T47D (cell line): ENCODE results near the gene RPS27A.
"Not testable (repeated sequence)": the region's sequence is repeated elsewhere in the genome, so short reads cannot be mapped to it uniquely, and the experiment has no call there.

Experiments
- DNase-seq, 2 experiments: peaks; one replicate each; pipeline versions ENCODE4 v3.0.0 to v3.0.0-alpha.2; 2011 to 2012; ENCODE audit warnings: low read depth in 1 of 2, low spot score in 1 of 2
- JUND ChIP-seq: IDR thresholded peaks from 2 replicates; pipeline ENCODE4 v1.6.1; 2012; ENCODE audit warnings: low read depth
- in situ Hi-C: cut with HindIII; loops from 2 replicates; pipeline ENCODE4 v1.10.0; 2016; ENCODE audit warnings: low sequenced_read_pairs, low pct_unique_long_range_greater_than_20kb

Gene RPS27A

GRCh38 chr2:55232084-55232862 lies at the start of gene RPS27A, which contains the start of gene CLHC1:
Gene RPS27A (plus strand): TSS chr2:55232688. CDS start chr2:55232825, 137 bp downstream.
Gene CLHC1 (minus strand): TSS chr2:55232293. CDS start chr2:55222411, 9,882 bp downstream.
- DNase-seq = peak; percentile 68 to 96
- in situ Hi-C loops = no loop called here
- no peak for TF ChIP-seq JUND

GRCh38 chr2:55186837-55187236 lies 45.7 kb upstream of the RPS27A start:
- in situ Hi-C loops, DNase-seq: not testable (repeated sequence)

GRCh38 chr2:55191888-55192287 lies 40.6 kb upstream of the RPS27A start:
- DNase-seq, in situ Hi-C loops: not testable (repeated sequence)

GRCh38 chr2:55196526-55196925 lies 36.0 kb upstream of the RPS27A start:
- in situ Hi-C loops = no loop called here

GRCh38 chr2:55200416-55200815 lies 32.1 kb upstream of the RPS27A start:
- no peak for TF ChIP-seq JUND
- in situ Hi-C loops = no loop called here
- DNase-seq = no peak

More at GRCh38 chr2:55196526-55196925, 36.0 kb upstream of the RPS27A start:
- DNase-seq = no peak
- TF ChIP-seq JUND = no peak

- no peak for DNase-seq
- TF ChIP-seq JUND = no peak
- in situ Hi-C loops = no loop called here
Measured at GRCh38 chr2:55204536-55204935, 28.0 kb upstream of the RPS27A start.

- TF ChIP-seq JUND = no peak
- no peak for DNase-seq
- in situ Hi-C loops = no loop called here
Measured at GRCh38 chr2:55204950-55205349, 27.5 kb upstream of the RPS27A start.

GRCh38 chr2:55213822-55214221 lies 18.7 kb upstream of the RPS27A start:
- in situ Hi-C loops = no loop called here
- no peak for TF ChIP-seq JUND
- DNase-seq = no peak

- in situ Hi-C loops = no loop called here
- TF ChIP-seq JUND = no peak
- DNase-seq = no peak
Measured at GRCh38 chr2:55223958-55224760, 8.3 kb upstream of the RPS27A start.

- TF ChIP-seq JUND = no peak
- in situ Hi-C loops = no loop called here
- no peak for DNase-seq
Measured at GRCh38 chr2:55224761-55225261, 7.7 kb upstream of the RPS27A start.

- DNase-seq = no peak
- TF ChIP-seq JUND = no peak
- in situ Hi-C loops = no loop called here
Measured at GRCh38 chr2:55225481-55226020, 6.9 kb upstream of the RPS27A start.

GRCh38 chr2:55227437-55228225 lies 4.9 kb upstream of the RPS27A start:
- in situ Hi-C loops, DNase-seq: not testable (repeated sequence)
